22Rv1 (cell line): Measurements from ENCODE around the gene RAN.

Experiments
- H3K27ac ChIP-seq: fragments of 450-650 bp; 2 replicates; pipeline ENCODE4 v1.5.1; 2017
- CTCF ChIP-seq: fragments of 450-650 bp; IDR thresholded peaks from 2 replicates; pipeline ENCODE4 v1.5.1; 2017; ENCODE audit warnings: mild to moderate bottlenecking
- ZFX ChIP-seq: fragments of 450-650 bp; IDR thresholded peaks from 2 replicates; pipeline ENCODE4 v1.6.1; 2017; ENCODE audit warnings: antibody characterized with exemption, borderline replicate concordance

RAN gene

DNA sequence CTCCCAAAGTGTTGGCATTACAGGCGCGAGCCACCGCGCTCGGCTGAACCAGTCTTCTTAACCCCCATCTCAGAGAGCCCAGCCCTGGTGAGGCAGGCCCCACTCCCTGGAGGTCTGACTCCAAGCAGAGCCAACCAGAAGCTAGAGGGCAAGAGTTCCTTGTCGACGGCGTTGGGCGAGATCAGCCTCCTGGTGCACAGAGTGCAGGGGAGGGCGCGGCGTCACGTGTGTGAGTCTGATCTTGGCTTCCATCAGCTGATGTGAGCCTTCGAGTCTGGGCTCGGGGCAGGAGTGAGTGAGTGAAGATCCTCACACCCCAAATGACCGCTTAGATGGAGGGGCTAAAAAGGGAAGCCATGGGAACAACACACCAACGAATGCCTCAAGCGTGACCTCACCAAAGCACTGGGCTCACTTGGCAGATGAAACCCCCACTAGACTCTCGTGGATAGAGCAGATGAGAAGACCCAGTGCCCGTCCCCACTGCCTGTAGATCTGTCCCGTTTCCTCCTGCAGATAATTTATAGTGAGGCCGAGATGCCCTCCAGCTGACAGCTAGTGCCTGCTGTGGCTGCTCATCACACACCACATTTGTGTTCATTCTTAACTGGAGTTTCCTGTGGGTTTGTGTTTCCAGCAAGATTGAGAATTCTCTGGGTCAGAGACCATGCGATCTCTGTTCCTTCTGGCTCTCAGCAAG is 53.2 kb downstream of the RAN start:
- no peak for TF ChIP-seq ZFX
- TF ChIP-seq CTCF, result no peak
- H3K27ac ChIP-seq, result no peak overlapping the region

- TF ChIP-seq ZFX, result no peak
- no peak for TF ChIP-seq CTCF
- no peak overlapping the region for H3K27ac ChIP-seq
Observed at GRCh38 chr12:130925666-130926015, 53.8 kb downstream of the RAN start.
